Measurements from ENCODE around the gene VPS11.

The VPS11 gene

GRCh38 chr11:119111361-119111925 lies 43.8 kb downstream of the VPS11 start:
- Histone ChIP-seq H3F3A (ENCODE audit: control insufficient read depth, insufficient read depth) (peaks cover 2% of the 10 kb centered on the region; the same call in 1 of the 2 replicates), H3K27me3 (ENCODE audit: control insufficient read depth, low read length) (no peaks in the 10 kb centered on the region), H3K9me2 (replicated peaks; ENCODE audit: control insufficient read depth, low read length) (no peaks in the 10 kb centered on the region), H3K79me2 (ENCODE audit: control insufficient read depth, low read length) (peaks cover 32% of the 10 kb centered on the region), H3K27ac (ENCODE audit: low read depth, low read length) (no peak overlapping the region), H3K9me3 (ENCODE audit: control insufficient read depth, insufficient read depth, low read length) (no peaks in the 10 kb centered on the region), H3K4me2 (ENCODE audit: low read length) (no peak overlapping the region), H4K20me1 (ENCODE audit: control insufficient read depth, insufficient read depth, low read depth, low read length) (no peaks in the 10 kb centered on the region), H3K4me1 (ENCODE audit: control insufficient read depth, low read length) (peaks cover 20% of the 10 kb centered on the region), H3K4me3 (ENCODE audit: low read length) (no peak overlapping the region), H3K36me3 (ENCODE audit: control insufficient read depth, low read length) (peaks cover 69% of the 10 kb centered on the region)
- TF ChIP-seq, protein P1, sequence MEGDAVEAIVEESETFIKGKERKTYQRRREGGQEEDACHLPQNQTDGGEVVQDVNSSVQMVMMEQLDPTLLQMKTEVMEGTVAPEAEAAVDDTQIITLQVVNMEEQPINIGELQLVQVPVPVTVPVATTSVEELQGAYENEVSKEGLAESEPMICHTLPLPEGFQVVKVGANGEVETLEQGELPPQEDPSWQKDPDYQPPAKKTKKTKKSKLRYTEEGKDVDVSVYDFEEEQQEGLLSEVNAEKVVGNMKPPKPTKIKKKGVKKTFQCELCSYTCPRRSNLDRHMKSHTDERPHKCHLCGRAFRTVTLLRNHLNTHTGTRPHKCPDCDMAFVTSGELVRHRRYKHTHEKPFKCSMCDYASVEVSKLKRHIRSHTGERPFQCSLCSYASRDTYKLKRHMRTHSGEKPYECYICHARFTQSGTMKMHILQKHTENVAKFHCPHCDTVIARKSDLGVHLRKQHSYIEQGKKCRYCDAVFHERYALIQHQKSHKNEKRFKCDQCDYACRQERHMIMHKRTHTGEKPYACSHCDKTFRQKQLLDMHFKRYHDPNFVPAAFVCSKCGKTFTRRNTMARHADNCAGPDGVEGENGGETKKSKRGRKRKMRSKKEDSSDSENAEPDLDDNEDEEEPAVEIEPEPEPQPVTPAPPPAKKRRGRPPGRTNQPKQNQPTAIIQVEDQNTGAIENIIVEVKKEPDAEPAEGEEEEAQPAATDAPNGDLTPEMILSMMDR (IDR thresholded peaks at IDR 0.05; ENCODE audit: low read depth, low read length, poor library complexity, severe bottlenecking) = no peak
- TF ChIP-seq EZH2phosphoT487 (IDR thresholded peaks at IDR 0.05; ENCODE audit: borderline replicate concordance, low read length) = no peak

DNA sequence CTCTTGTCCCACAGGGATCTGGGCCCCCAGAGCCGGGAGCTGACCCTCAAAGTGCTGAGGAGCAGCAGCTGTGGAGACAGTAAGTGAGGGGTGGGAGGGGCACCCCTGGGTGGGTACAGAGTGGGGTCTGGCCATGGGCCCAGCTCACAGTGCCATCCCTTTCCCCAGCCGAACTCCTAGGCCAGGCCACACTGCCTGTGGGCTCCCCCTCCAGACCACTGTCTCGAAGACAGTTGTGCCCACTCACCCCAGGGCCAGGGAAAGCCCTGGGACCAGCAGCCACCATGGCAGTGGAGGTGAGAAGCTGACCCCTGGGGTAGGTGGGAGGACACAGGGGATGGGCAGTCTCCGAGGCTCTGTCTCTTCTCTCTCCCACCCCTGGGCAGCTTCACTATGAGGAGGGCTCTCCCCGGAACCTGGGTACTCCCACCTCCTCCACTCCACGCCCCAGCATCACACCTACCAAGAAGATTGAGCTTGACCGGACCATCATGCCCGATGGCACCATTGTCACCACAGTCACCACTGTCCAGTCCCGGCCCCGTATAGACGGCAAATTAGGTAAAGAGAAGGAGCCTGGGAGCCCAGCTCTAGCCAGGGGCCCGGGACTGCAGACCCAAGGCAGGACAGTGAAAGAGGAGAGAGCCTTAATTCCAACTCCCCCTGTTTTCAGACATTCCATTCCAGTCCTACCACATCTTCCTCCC lies 44.8 kb downstream of the VPS11 start:
- Histone ChIP-seq H3K9me3 (ENCODE audit: control insufficient read depth, insufficient read depth, low read length) (no peaks in the 10 kb centered on the region), H3K79me2 (ENCODE audit: control insufficient read depth, low read length) (peaks cover 29% of the 10 kb centered on the region), H3K27ac (ENCODE audit: low read depth, low read length) (no peak overlapping the region), H3F3A (ENCODE audit: control insufficient read depth, insufficient read depth) (peaks cover 2% of the 10 kb centered on the region; the same call in 1 of the 2 replicates), H4K20me1 (ENCODE audit: control insufficient read depth, insufficient read depth, low read depth, low read length) (no peaks in the 10 kb centered on the region), H3K4me2 (ENCODE audit: low read length) (no peak overlapping the region), H3K9me2 (replicated peaks; ENCODE audit: control insufficient read depth, low read length) (no peaks in the 10 kb centered on the region), H3K4me1 (ENCODE audit: control insufficient read depth, low read length) (peaks cover 15% of the 10 kb centered on the region), H3K4me3 (ENCODE audit: low read length) (no peak overlapping the region), H3K36me3 (ENCODE audit: control insufficient read depth, low read length) (peaks cover 70% of the 10 kb centered on the region), H3K27me3 (ENCODE audit: control insufficient read depth, low read length) (no peaks in the 10 kb centered on the region)
- TF ChIP-seq, protein P1 (IDR thresholded peaks at IDR 0.05; ENCODE audit: low read depth, low read length, poor library complexity, severe bottlenecking) = no peak
- no peak for TF ChIP-seq EZH2phosphoT487 (IDR thresholded peaks at IDR 0.05; ENCODE audit: borderline replicate concordance, low read length)

- H3K4me3 ChIP-seq (ENCODE audit: low read length) = no peak overlapping the region
- TF ChIP-seq, protein P1 (IDR thresholded peaks at IDR 0.05; ENCODE audit: low read depth, low read length, poor library complexity, severe bottlenecking) = no peak
- no peak for TF ChIP-seq EZH2phosphoT487 (IDR thresholded peaks at IDR 0.05; ENCODE audit: borderline replicate concordance, low read length)
- peaks cover 17% of the 10 kb centered on the region for H3K79me2 ChIP-seq (ENCODE audit: control insufficient read depth, low read length)
- H3K36me3 ChIP-seq (ENCODE audit: control insufficient read depth, low read length) = peaks cover 70% of the 10 kb centered on the region
- peaks cover 8% of the 10 kb centered on the region for H3K4me1 ChIP-seq (ENCODE audit: control insufficient read depth, low read length)
- H3K27me3 ChIP-seq (ENCODE audit: control insufficient read depth, low read length) = no peaks in the 10 kb centered on the region
- H3K27ac ChIP-seq (ENCODE audit: low read depth, low read length) = no peak overlapping the region
- H3F3A ChIP-seq (ENCODE audit: control insufficient read depth, insufficient read depth) = peaks cover 7% of the 10 kb centered on the region
- no peaks in the 10 kb centered on the region for H3K9me2 ChIP-seq (replicated peaks; ENCODE audit: control insufficient read depth, low read length)
- H3K4me2 ChIP-seq (ENCODE audit: low read length) = no peak overlapping the region
- no peaks in the 10 kb centered on the region for H4K20me1 ChIP-seq (ENCODE audit: control insufficient read depth, insufficient read depth, low read depth, low read length)
- H3K9me3 ChIP-seq (ENCODE audit: control insufficient read depth, insufficient read depth, low read length) = no peaks in the 10 kb centered on the region
Observed at GRCh38 chr11:119113716-119114115, 46.1 kb downstream of the VPS11 start.

All from DOHH2 (cell line).